Hepatocyte (in vitro differentiated cells): Measurements from ENCODE around the gene TTC28.

Source experiments
- CTCF ChIP-seq: fragments of 200-600 bp; sonication (generic); IDR thresholded peaks from 2 replicates; pipeline ENCODE4 v1.5.1; 2016; ENCODE audit warnings: antibody characterized with exemption, mild to moderate bottlenecking; ENCODE audit not compliant: poor library complexity
- EZH2 ChIP-seq: fragments of 200-600 bp; sonication (generic); IDR thresholded peaks from 2 replicates; pipeline ENCODE4 v1.6.1; 2016; ENCODE audit warnings: antibody characterized with exemption, mild to moderate bottlenecking, borderline replicate concordance
- EZH2phosphoT487 ChIP-seq: fragments of 200-600 bp; sonication (generic); IDR thresholded peaks from one replicate; pipeline ENCODE4 v1.6.1; 2018; ENCODE audit warnings: antibody characterized with exemption, mild to moderate bottlenecking, low read depth, moderate library complexity; ENCODE audit not compliant: unreplicated experiment, severe bottlenecking

DNA sequence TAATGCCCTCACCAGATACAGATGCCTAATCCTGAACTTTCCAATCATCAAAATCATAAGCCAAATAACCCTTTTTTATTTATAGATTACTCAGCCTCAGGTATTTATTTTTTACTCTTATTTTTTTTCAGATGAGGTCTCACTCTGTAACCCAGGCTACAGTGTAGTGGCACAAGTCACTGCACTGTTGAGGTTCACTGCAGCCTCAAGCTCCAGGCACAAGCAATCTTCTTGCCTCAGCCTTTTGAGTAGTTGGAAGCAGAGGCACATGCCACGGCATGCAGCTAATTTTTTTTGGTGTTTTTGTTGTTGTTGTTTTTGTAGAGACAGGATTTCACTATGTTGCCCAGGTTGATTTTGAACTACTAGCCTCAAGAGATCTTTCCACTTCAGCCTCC lies 49.5 kb downstream of the TTC28 start:
- TF ChIP-seq CTCF, result no peak
- TF ChIP-seq EZH2phosphoT487, result no peak
- no peak for TF ChIP-seq EZH2
